Stimulated activated CD8-positive, alpha-beta memory T cell treated with anti-CD3 and anti-CD28 coated beads, Interleukin-15, amount 100 ng/mL, for 48 hours (primary cell): ENCODE data around the gene KRTAP2-2.
"Not testable (repeated sequence)": the region's sequence is repeated elsewhere in the genome, so short reads cannot be mapped to it uniquely, and the experiment has no call there.

Experiments
- DNase-seq, 2 donors: peaks; one replicate each; pipeline ENCODE4 v3.0.0-alpha.2; 2020; ENCODE audit warnings: low read depth in 2 of 2

KRTAP2-2 gene

GRCh38 chr17:41055130-41055529 lies at the start of gene KRTAP2-2:
Gene KRTAP2-2, minus strand, starts transcription at chr17:41055230. Its CDS starts 19 bp downstream, at chr17:41055211.
- not testable (repeated sequence) for DNase-seq

DNA sequence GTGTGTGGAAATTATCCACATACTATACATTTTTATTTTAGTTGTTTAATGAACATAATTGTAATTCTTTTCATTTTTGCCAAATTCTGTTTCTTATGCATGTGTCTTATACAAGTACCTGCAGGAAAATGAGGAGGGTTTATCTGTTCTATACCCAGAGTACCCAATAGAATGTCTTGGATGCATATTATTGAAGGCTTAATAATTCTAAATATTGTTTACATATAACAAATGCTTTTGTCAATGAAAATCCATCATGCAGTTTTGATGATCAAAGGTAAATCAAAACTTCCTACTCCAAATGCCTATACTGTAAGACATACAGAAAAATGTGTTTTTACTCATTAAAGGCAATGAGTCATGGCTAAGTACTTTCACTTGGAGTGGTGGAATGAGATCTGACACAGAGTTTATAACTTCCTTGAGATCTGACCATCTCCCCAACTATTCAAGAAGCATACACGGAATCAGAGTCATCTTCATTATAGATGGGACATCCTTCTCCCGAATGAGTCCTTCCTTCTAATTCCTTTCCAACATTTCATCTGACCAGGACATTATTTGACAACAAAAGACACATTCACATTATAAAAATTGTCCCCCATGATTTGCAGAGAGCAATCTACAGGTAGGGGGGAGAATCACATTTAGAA lies 49.5 kb upstream of the KRTAP2-2 start:
- not testable (repeated sequence) for DNase-seq

GRCh38 chr17:41103896-41104295 lies 48.9 kb upstream of the KRTAP2-2 start:
- no peak for DNase-seq

GRCh38 chr17:41101586-41102259 lies 46.7 kb upstream of the KRTAP2-2 start, which contains the start of gene KRTAP4-16:
Gene KRTAP4-16, minus strand, starts transcription at chr17:41102209. Its CDS starts 0 bp downstream, at chr17:41102209.
- no peak for DNase-seq

DNA sequence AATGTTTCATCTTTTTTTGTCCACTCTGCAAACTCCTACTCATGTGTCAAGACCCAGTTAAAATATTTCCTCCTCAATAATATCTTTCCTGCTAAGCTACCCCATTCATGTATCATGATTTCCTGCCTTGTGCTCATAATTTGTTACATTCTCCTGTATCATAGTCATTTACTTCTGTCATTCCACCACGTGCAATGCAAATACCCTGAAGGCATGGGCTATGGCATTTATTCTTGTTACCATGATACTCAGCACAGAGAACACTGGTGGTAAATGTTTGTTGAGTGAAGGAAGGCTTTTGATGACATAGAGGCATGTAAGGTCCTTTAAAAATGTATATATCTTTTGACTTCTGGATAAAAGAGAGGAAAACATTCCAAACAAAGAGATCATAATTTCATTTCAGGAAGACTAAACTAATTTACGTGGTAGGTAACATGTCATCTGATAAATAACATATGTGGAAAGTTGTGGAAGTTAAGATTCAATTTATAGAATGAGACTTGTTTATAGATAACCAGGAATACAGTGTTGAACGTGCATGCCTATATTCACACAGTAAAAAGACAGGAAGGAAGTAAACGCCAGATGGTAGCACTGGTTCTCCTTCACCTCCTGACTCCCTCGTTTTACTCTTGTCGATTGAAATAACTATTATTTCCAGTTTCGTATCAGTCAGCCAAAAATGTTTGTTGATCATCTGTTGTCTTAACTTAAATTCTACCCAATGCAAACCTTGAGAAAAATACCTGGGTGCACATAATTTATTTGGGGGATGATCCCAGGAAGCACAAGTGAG lies 44.9 kb upstream of the KRTAP2-2 start:
- DNase-seq: not testable (repeated sequence)

GRCh38 chr17:41098481-41098880 lies 43.5 kb upstream of the KRTAP2-2 start:
- no peak for DNase-seq

DNA sequence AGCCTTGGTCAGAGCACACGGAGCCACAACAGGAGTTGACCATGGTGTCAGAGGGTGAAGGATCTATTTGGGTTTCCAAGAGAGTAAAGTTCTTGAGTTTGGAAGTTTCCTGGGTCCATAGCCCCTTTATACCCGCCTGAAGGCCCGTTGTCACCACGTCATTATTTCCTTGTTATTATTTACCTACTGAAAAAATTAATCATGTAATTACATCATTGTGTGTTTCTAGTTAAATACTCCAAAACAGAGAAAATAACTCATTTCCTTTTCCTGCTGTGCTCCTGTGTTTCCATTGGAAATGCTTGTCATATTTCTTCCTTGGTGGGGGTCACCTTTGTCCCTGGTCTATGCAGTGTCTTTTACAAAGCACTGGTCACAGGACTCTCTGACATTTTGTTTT lies 43.0 kb upstream of the KRTAP2-2 start, which contains the start of gene KRTAP4-8:
TSS of gene KRTAP4-8 (minus strand) at position 101 of the 400 bp plus-strand sequence. CDS start at position 43, 58 bp downstream.
- DNase-seq: no peak

GRCh38 chr17:41096055-41096454 lies 41.0 kb upstream of the KRTAP2-2 start:
- DNase-seq: no peak

DNA sequence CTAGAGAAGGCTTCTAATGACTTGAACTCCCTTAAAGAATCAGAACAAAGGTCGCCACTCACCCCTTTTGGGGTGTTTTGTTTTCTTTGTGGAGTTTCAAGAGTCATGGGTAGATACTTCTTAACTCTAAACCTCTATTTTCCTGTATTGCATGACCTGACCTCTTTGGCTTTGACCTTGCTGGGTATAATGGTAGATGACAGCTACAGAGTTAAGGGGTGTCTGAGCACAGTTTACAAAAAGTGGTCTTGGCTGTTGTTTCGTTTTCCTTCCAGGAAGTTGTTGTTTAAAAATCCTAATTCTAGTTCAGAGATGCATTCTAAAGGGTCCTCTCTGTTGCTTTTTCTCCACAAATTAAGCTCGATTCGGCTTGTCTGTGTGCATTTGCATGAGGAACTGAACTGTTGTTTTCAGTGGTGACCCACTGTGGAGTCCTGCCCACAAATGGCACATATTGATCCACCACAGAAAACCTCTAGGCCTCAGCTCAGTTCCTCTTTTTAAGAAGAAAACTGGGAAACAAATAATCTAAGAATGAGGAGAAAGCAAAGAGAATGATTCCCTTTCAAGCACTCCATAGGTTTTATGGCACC lies 33.8 kb upstream of the KRTAP2-2 start:
- DNase-seq: not testable (repeated sequence)

- DNase-seq: not testable (repeated sequence)
Observed at GRCh38 chr17:41084100-41084856, 29.2 kb upstream of the KRTAP2-2 start, which contains the start of gene KRTAP4-7. Gene KRTAP4-7, plus strand, starts transcription at chr17:41084150. Its CDS starts 57 bp downstream, at chr17:41084207.

DNA sequence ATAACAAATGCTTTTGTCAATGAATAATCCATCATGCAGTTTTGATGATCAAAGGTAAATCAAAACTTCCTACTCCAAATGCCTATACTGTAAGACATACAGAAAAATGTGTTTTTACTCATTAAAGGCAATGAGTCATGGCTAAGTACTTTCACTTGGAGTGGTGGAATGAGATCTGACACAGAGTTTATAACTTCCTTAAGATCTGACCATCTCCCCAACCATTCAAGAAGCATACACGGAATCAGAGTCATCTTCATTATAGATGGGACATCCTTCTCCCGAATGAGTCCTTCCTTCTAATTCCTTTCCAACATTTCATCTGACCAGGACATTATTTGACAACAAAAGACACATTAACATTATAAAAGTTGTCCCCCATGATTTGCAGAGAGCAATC lies 28.4 kb upstream of the KRTAP2-2 start:
- DNase-seq: not testable (repeated sequence)

GRCh38 chr17:41082626-41083025 lies 27.6 kb upstream of the KRTAP2-2 start:
- no peak for DNase-seq

- no peak for DNase-seq
Observed at GRCh38 chr17:41076788-41077187, 21.8 kb upstream of the KRTAP2-2 start.

GRCh38 chr17:41073676-41074075 lies 18.6 kb upstream of the KRTAP2-2 start:
- no peak for DNase-seq

DNA sequence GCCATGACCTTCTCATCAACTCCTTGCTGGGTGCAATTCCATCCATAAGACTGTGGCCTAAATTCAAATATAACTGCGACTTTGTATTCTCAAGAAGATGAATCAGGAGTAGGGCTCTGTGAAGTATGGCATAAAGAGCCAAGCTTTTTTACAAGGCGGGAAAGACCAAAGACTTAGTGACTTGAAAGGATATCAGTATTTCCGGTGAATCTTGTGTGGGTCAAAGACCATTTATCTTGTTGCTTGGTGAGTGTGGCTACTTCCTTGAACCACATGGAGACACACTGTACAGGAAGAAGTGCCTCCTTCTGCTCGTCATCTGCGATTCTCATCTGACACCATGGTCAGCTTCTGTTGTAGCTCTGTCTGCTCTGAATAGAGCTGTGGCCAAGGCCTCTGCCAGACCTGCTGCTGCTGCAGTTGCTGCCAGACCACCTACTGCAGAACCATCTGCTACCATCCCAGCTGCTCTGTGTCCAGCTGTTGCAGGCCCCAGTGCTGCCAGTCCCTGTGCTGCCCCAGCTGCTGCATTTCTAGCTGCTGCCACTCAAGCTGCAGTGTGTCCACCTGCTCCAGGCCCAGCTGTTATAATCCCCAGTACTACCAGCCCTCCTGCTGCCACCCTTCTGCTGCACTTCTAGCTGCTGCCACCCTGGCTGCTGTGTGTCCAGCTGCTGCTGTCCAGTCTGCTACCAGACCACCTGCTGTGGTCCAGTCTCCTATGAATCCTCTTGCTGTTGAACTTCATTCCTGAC lies 16.8 kb upstream of the KRTAP2-2 start:
- DNase-seq: no peak

DNA sequence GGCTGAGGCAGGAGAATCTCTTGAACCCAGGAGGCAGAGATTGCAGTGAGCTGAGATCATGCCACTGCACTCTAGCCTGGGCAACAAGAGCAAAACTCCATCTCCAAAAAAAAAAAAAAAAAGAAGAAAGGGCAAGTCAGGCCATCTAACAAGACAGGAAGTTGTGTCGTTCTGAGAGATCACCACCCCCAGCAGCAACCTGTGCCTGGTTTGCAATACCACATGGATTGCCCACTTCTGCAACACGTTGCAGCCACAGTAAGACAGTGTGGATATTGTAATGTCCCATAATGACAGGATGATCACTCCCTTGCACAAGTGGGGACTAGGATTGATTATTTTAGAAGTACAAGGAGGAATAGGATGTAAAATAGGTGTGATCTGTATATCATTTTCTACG lies 14.0 kb upstream of the KRTAP2-2 start:
- DNase-seq: no peak

- DNase-seq: no peak
Observed at GRCh38 chr17:41067281-41067680, 12.3 kb upstream of the KRTAP2-2 start.

- no peak for DNase-seq
Observed at GRCh38 chr17:41065829-41066624, 11.0 kb upstream of the KRTAP2-2 start, which contains the start of gene KRTAP2-4. Gene KRTAP2-4, minus strand, starts transcription at chr17:41065879. Its CDS starts 34 bp downstream, at chr17:41065845.

- not testable (repeated sequence) for DNase-seq
Observed at GRCh38 chr17:41065016-41065689, 10.1 kb upstream of the KRTAP2-2 start.
